Stimulated activated CD8-positive, alpha-beta memory T cell treated with anti-CD3 and anti-CD28 coated beads, Interleukin-4, amount 100 ng/mL, for 24 hours (primary cell): ENCODE results near the gene ZNF770.

Source experiments
- DNase-seq: peaks from one replicate; pipeline ENCODE4 v3.0.0-alpha.2; 2020; ENCODE audit warnings: low read depth

The ZNF770 gene, protein sequence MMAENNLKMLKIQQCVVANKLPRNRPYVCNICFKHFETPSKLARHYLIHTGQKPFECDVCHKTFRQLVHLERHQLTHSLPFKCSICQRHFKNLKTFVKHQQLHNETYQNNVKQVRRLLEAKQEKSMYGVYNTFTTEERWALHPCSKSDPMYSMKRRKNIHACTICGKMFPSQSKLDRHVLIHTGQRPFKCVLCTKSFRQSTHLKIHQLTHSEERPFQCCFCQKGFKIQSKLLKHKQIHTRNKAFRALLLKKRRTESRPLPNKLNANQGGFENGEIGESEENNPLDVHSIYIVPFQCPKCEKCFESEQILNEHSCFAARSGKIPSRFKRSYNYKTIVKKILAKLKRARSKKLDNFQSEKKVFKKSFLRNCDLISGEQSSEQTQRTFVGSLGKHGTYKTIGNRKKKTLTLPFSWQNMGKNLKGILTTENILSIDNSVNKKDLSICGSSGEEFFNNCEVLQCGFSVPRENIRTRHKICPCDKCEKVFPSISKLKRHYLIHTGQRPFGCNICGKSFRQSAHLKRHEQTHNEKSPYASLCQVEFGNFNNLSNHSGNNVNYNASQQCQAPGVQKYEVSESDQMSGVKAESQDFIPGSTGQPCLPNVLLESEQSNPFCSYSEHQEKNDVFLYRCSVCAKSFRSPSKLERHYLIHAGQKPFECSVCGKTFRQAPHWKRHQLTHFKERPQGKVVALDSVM

DNA sequence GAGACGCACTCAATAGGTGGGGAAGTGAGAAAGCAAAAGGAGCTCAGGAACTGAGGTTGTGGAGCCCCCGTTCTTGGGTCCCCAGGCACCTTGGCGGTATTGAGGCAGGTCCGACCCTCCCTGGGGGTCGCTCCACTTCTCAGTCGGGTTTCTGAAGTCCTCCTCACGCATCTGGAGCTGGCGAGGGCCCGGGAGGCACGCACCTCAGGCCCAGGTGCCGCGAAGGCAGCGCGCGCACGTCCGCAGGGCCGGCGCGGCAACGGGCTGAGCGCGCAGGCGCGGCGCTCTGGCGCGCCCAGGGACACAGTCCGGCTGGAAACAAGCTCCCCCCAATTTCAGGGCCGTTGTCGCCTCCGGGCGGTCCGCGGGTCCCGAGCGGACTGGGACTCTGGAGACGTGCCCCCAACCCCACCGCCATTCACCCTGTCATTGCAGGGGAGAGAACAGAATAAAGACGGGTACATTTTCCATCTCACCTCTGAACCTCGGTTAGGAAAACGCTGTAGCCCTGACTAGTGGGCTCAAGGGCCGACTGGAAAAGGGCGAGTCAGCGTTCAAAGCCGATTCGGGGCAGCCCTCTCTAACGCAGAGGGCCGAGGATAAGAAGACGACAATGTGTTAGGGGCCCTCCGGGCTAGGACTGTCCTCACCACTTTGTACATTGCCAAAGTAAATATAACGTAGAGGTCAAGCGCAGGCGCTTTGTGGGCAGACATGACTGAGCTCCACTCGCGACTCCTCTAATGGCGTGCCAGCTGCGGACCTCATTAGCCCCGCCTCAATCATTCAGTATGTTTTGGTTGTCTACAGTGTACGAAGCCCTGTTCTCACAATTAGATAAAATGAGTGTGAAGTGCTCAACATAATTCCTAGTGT is at the start of gene ZNF770:
Gene ZNF770 (minus strand): TSS at position 261 of the 876 bp plus-strand sequence. CDS start 4,853 bp downstream, outside the sequence.
- DNase-seq = peak; percentile 72

DNA sequence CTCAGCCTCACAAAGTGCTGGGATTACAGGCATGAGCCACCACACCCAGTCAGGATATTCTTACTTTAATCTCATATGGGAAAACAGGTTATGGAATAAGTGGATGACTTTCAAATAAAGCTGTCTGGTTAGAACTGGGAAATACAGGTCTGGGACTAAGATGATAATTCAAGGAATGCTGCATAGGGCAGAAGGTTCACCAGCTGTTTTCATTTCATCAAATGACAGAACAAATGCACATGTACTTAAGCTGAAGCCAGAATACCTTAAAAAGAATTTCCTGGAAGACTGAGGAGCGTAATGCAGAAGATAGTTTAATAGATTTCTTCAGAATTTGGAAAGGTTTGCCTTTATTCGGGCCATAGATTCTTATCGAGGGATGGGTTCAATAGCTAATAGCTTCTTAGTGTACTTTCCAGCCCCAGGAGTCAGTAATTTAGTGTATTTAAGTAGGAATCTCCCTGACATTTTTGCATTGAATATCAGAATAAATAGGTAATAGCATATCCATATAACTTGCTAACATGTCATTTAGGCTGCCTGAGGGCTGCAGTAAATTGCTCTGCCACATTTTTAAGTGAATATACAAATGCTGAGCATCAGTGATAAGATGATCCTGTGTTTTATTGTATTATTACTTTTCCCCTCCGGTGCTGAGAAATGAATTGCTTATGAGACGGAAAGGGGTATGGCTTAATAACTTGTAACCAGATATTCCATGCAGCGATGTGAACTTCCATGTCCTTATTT is 40.3 kb upstream of the ZNF770 start:
- no peak for DNase-seq

DNA sequence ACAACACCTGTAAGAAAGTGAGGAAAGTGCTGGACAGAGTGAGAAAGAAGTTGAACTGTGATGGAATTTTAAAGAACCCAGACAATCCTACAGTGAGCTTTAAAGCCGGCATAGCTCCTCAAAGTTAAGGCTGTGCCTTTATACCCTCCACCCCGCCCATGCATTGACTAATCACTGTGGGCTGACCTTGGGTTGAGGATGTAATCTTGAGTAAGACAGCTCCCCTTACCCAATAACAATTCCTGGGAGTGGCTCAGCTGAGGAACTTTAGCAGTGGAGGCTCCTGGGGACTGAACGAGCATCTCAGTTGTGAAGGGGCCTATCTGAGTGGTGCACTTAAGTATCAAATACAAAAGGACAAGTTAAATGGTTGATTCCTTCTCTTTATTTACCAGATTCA is 35.7 kb upstream of the ZNF770 start:
- no peak for DNase-seq

DNA sequence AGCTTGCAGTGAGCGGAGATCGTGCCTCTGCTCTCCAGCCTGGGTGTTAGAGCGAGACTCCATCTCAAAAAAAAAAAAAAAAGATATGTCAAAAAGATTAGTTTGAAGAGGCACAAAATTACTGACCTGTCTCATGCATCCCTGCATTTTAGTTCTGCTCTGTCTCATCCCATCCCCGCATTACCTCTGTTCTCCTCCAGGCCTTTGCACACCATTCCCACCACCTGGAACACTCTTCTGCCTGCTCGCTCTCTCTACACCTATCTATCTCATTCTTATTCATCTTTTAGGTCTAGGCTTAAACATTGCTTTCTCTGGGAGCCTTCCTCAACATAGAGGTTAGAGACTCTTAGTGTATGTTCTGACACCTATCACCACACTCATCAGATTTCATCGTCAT is 32.9 kb upstream of the ZNF770 start:
- no peak for DNase-seq

DNA sequence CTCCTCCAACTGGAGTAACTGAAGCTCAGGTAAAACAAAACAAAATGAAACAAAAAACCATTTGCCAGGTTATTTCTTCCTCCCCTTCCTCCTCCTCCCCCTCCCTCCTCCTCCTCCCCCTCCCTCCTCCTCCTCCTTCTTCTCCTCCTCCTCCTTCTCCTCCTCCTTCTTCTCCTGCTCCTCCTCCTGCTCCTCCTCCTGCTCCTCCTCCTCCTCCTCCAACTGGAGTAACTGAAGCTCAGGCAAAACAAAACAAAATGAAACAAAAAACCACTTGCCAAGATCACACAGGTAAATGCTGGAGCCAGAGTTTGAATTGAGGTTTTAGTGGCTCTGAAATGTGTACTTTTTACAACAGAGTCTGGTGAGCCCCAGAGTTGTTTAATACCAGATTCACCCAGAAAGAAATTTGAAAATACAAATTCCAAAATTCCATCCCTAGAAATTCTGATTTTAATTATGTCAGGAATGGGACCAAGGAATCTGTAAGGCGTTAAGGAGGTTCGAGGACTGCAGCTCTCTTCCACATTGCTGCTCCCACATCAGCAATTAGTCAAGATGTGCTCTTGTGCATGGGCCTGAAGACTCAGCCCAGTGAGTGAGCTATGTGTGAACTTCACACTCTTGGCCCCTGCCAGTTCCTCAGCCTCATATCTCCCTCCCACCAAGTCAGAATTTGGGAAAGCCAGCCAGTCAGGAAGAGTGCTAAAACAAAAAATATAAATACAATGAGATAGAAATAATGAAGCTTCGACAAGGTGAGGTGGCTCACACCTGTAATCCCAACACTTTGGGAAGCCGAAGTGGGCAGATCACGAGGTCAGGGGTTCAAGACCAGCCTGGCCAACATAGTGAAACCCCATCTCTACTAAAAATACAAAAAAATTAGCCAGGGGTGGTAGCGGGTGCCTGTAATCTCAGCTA is 31.6 kb upstream of the ZNF770 start:
- no peak for DNase-seq

DNA sequence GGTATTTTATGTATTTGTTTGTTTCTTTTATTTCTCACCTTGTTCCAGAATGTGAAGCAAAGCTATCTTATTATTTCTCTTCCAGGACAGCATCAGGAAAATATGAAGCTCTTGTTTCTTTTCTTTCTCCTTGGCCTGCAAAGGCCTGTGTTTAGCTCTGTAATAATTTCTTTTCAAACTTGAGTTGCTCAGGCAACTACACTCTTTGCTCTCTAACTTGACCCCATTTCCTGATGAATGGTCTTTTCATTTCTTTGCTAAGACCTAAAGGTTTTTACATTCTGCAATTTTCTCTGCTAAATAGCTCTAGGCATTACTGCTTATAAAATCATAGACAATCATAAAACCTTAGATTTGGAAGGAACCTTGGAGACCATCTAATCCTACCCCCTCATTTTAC is 26.2 kb upstream of the ZNF770 start:
- no peak for DNase-seq

DNA sequence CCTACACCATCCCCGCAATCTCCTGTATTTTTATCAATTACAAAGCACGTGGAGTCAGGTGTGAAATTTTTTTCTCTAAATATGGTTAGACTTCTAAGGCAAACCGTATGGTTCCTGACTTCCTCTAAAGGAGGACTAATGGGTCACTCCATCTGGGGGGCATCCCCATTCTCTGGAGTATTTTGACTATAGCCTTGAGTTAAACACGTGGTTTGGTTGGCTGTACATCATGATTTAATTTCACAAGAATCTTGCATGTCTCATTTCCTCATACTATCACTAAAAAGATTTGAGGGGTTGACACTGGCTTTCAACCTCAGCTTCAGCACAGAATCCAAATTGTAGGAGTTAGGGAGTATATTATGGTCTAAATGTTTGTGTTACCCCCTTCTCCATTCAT is 25.3 kb upstream of the ZNF770 start:
- DNase-seq = no peak

DNA sequence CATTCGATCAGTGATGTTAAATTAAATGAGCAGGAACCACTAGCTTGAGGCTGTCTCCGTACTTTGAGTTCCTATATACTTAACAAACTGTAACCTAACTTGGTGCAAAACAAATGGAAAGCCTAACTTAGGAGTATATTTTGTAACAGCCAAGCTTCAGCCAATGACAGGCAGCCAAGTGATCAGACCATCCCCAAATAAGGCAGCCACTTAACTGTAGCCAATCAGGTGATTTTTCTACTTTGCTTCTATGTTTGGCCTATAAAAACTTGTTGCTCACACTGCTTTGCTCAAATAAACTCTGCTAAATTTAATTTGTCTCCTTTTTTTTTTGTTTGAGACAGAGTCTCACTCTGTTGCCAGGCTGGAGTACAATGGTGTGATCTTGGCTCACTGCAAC is 19.3 kb upstream of the ZNF770 start:
- DNase-seq = no peak

DNA sequence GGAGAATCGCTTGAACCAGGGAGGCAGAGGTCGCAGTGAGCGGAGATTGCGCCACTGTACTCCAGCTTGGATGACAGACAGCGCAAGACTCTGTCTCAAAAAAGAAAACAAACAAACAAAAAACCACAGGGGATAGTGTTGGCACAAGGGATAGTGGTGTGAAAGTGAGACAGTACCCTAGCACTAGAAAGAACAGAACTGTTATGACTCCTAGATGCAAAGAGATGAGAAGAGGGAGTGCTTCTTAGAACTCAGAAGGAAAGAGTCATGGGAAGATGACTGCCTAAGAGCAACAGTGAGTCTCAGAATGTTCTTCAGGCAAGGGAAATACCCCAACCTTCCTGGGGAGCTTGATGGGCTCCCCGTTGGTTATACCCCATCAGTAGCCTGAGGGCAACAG is 17.8 kb upstream of the ZNF770 start:
- no peak for DNase-seq

DNA sequence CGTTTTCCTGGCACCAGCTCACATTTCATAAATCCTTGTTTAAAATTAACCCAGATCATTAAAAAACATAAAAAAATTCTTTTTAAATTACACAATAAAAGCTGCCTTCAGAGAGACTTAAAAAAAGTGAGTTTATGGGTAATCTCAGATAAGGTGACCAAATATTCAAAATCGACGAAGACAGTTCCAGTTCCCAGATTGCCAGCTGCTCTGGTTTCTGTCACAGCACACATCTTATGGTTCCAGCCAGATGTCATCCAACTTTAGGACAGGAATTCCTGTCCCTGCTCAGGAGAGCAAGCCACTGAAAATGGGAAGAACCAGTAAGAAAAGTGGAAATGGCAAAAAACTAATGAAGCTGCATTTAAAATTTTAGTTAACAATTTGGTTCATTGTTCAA is 15.8 kb upstream of the ZNF770 start:
- DNase-seq = no peak

DNA sequence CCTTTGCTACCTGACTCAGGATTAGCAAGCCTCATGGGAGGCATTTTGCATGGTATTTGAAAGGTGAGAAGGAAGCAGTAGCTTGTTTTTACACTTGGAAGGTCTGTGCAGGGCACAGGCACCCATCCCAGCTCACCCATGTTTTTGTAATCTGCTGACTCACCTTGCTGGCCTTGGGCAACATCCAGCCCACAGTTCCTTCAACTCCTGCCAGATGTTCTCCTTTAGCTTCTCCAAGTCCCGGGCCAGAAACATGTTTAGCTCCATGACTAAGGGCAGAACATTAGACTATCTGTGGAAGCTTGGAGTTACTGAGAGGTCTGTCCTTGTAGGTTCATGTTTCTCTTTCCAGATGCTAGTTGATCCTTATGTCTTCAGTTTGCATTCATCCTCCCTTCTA is 12.4 kb upstream of the ZNF770 start:
- DNase-seq = no peak

DNA sequence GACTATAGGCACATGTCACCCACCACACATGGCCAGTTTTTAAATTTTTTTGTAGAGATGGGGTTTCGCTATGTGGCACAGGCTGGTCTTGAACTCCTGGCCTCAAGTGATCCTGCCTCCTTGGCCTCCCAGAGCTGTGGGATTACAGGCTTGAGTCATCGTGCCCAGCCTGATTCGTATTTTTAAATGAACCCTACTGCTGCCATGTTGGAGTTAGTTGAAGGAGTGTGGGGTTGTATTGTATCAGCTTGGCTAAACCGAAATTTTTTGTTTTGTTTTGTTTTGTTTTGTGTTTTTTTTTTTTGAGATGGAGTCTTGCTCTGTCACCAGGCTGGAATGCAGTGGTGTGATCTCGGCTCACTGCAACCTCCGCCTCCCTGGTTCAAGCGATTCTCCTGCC is 11.8 kb upstream of the ZNF770 start:
- no peak for DNase-seq

DNA sequence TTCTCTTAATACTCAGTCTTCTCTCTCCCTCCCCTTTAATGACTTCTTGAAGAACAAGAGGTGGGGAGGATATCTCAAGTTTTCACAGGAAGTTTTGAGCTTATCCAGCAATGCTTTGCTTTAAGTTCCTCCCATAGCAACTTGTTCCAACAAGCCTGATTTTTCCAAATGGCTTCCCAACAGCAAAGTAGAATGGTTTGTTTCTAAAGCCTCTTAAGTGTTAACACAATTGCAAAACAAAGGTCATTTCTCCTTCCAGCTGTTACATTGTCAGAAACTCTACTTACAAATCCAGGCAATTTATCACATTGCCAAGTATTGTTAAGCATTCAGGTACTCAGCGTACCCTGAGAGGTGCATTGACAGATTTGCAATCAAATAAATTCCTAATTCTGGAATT is 6.8 kb upstream of the ZNF770 start:
- no peak for DNase-seq

DNA sequence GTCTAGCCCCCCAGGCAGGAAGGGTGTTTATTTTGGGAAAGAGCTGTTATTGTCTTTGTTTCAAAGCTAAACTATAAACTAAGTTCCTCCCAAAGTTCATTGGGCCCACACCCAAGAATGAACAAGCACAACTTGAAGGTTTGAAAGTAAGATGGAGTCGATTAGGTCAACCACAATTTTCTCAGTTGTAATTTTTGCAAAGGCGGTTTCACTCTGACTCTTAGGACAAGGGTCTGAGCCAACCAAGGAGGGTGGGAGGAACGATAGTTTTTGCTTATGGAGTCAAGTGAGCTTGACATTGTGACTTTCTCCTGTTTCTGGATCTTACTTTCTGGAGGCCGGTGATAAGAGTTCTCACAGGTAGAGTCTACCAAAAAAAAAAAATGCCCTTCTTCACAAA is 5.8 kb upstream of the ZNF770 start:
- DNase-seq = no peak

DNA sequence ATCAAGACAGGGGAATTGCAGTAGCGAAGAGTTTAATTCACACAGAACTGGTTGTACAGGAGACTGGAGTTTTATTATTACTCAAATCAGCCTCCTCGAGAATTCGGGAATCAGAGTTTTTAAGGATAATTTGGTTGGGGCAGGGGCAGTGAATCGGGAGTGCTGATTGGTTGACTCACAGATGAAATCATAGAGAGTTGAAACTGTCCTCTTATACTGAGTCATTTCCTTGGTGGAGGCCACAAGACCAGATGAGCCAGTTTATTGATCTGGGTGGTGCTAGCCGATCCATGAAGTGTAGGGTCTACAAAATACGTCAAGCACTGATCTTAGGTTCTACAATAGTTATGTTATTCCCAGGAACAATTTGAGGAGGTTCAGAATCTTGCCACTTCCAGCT is 5.3 kb upstream of the ZNF770 start:
- no peak for DNase-seq

DNA sequence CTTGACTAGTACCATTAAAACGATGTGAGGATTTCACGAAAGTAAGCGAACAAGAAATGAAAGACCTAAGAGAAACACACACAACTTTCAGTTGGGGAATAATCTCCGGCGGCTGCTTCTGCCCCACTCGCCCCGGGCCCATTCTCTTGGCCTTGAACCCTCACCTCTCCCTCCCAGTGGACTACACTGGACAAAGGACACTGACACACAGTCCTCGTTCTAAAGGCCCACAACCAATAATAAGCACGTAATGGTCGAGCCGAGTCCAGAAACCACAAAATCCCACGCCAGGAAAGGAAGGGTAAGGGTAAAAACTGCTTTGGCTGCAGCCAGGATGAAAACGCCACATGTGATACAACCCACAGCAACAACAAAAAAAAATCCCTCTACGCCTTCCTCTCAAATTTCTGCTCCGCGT is 469 bp downstream of the ZNF770 start:
- no peak for DNase-seq

DNA sequence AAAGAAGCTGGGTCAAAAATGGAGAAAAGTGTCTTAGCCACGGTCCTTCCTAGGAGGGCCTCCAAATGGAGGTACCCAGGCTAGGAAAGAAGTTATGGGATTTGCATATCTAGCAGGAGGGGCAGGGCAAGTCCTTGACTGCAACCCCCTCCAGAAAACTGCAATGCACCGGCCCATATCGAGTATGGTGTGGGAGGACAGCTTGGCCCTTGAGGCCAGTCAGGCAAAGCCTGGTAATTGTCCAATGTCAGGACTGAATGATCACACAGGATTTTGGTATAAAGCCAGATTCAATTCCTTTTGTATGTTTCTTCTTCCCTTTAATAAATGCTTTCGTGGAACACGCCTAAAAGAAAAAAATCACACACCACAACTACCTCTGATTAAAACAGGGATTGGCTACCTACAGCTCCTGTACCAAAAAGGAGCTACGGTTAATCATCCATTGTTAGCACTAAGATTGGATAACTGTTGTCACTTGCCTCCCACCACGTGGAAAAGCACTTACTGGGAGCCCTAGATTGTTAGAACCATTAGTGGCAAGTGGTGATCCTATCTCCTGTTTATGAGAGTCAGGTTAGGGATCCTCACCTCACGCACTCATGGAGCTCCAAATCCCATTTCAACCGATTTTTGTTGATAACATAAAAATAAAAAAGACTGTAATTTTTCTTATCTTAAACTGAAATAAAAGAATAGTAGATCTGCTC is 1.2 kb downstream of the ZNF770 start:
- DNase-seq = no peak

DNA sequence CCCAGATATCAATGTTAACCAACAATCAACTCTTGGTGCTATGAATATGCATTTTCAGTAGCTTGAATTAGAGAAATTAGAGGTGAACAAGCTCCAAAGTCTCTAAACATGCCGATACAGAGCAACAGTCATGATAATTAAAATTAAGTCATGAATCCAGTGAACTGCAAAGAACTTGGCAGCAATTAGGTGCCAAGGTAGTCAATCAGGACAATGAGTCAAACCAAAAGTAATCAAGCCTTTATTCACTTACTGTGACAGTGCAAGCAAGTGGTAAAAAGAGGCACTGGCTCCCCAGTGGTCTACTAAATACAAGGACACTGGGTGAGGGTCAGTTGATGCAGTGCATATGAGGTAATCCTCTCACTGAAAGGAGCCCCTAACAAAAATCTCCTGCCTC is 1.8 kb downstream of the ZNF770 start:
- DNase-seq = no peak

DNA sequence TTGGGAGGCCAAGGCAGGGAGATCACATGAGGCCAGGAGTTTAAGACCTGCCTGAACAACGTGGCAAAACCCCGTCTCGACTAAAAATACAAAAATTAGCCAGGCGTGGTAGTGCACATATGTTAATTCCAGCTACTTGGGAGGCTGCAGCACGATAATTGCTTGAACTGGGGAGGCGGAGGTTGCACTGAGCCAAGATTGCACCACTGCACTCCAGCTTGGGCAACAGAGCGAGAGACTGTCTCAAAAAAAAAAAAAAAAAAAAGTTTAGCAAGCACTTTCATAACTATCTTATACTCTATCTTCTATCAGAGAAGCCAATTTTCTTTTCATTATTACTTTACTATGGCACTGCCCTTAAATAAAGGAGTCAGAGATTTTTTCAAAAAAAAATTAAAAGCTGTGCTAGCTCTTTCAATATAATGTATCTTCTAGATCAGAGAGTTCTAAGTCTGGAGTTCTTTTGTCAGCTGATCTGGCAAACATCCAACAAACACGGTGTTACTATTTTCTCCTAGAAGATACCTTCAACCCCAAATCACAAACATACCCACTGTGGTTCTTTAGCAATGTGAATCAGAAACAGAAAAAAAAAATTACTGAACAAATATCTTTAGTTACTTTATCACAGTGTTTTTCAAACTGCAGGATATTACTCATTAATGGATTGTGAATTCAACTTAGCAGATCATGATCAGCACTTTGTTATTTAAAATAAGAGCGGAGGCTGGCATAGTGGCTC is 3.0 kb downstream of the ZNF770 start:
- DNase-seq = no peak

DNA sequence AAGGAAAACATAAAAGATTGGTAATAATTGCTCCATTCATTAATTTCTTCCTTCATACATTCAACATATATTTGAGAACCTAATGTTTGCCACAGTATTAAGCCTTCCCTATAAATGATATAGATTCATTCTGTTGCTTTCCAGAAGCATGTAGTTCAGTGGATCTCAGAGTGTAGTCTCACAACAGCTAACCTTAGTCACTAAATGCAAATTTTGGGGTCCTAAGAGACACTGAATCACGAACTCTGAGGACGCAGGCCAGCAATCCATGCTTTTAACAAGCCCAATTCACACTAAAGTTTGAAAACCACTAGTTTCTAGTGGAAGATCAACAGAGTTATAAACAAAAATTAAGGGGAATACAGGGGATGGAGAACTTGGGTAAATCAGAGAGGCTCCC is 11.3 kb downstream of the ZNF770 start:
- DNase-seq = no peak
